B cell (primary cell): ENCODE measurements around the gene AOPEP. TPM values are rescaled to one million over a fixed set of nuclear protein-coding genes. Genes with fewer than 3 reads are reported as not detected.

Experiments
- ATAC-seq: fragments of 200-7000 bp; cut with Tn5 transposase; one replicate; pipeline ENCODE4 v1.10.0; 2021; ENCODE audit warnings: low read depth, mild to moderate bottlenecking, moderate number of reproducible peaks, moderate library complexity
- CTCF ChIA-PET: fragments of 350-600 bp; sonication (Branson Sonifier 250); formaldehyde crosslinking; loops from one replicate; lab custom pipeline; 2021; ENCODE audit warnings: antibody characterized with exemption, inconsistent platforms; lab: Charles Lee
- POLR2A ChIA-PET: fragments of 350-600 bp; sonication (Branson Sonifier 250); formaldehyde crosslinking; loops from one replicate; lab custom pipeline; 2021; ENCODE audit warnings: antibody characterized with exemption; lab: Charles Lee
- DNase-seq: peaks from one replicate; pipeline ENCODE4 v3.0.0; 2013
- H2AFZ ChIP-seq: 2 replicates; pipeline ENCODE4 v1.6.1; 2012; ENCODE audit warnings: mild to moderate bottlenecking, low read depth, low read length; ENCODE audit not compliant: insufficient read depth, poor library complexity, severe bottlenecking
- H3K27ac ChIP-seq, 2 donors: 1 replicate in 1 of 2; 2 replicates in 1 of 2; pipeline ENCODE4 v1.5.1; 2012 to 2013; ENCODE audit warnings: low read length in 2 of 2, mild to moderate bottlenecking in 2 of 2, moderate library complexity in 1 of 2
- H3K27me3 ChIP-seq, 4 experiments: fragments of 200-600 bp in 1 of 4; sonication (generic) in 1 of 4; replicated peaks in 1 of 4; 1 replicate in 2 of 4; 2 replicates in 2 of 4; pipeline versions ENCODE4 v1.6.1 to v1.7.0; 2013 to 2016; ENCODE audit warnings: low read length in 3 of 4, mild to moderate bottlenecking in 2 of 4, mixed read lengths in 1 of 4, moderate library complexity in 1 of 4; ENCODE audit not compliant: insufficient read depth in 4 of 4, control insufficient read depth in 3 of 4; ENCODE audit errors: control extremely low read depth in 1 of 4
- H3K36me3 ChIP-seq, 2 experiments: replicated peaks in 1 of 2; 1 replicate in 1 of 2; 2 replicates in 1 of 2; pipeline versions ENCODE4 v1.6.1 to v1.7.1; 2013; ENCODE audit warnings: low read length in 1 of 2; ENCODE audit not compliant: insufficient read depth in 2 of 2, control insufficient read depth in 1 of 2; ENCODE audit errors: control extremely low read depth in 1 of 2, extremely low read depth in 1 of 2
- H3K4me1 ChIP-seq, 2 donors: fragments of 200-600 bp in 1 of 2; sonication (generic) in 1 of 2; 1 replicate in 1 of 2; 2 replicates in 1 of 2; pipeline versions ENCODE4 v1.5.1 to v1.6.1; 2013 to 2017; ENCODE audit warnings: low read length in 2 of 2; ENCODE audit not compliant: control insufficient read depth in 2 of 2, insufficient read depth in 2 of 2
- H3K4me2 ChIP-seq: replicated peaks from 2 replicates; pipeline ENCODE3; 2012; ENCODE audit warnings: mild to moderate bottlenecking, low read depth, low read length; ENCODE audit not compliant: poor library complexity, severe bottlenecking
- H3K4me3 ChIP-seq, 5 experiments: fragments of 200-600 bp in 1 of 5; sonication (generic) in 1 of 5; 1 replicate in 3 of 5; 2 replicates in 2 of 5; pipeline versions ENCODE4 v1.5.1 to v1.7.0; 2011 to 2016; ENCODE audit warnings: low read length in 4 of 5, mild to moderate bottlenecking in 4 of 5, low read depth in 2 of 5, control low read depth in 1 of 5, moderate library complexity in 1 of 5; ENCODE audit not compliant: insufficient read depth in 1 of 5; ENCODE audit errors: control extremely low read depth in 1 of 5, extremely low read depth in 1 of 5
- H3K79me2 ChIP-seq: fragments of 200-600 bp; sonication (generic); one replicate; pipeline ENCODE4 v1.6.0; 2016; ENCODE audit warnings: low read length; ENCODE audit not compliant: control insufficient read depth, insufficient read depth
- H3K9ac ChIP-seq: fragments of 200-600 bp; sonication (generic); 2 replicates; pipeline ENCODE4 v1.6.1; 2017; ENCODE audit warnings: mild to moderate bottlenecking, low read length, moderate library complexity
- H3K9me3 ChIP-seq, 3 donors: one replicate each; pipeline versions ENCODE4 v1.6.1 to v1.7.1; 2013; ENCODE audit warnings: low read length in 2 of 3; ENCODE audit not compliant: control insufficient read depth in 2 of 3, insufficient read depth in 1 of 3; ENCODE audit errors: control extremely low read depth in 1 of 3
- H4K20me1 ChIP-seq: 2 replicates; pipeline ENCODE4 v1.6.0; 2012; ENCODE audit warnings: mild to moderate bottlenecking, low read length; ENCODE audit not compliant: insufficient read depth, control insufficient read depth, poor library complexity, severe bottlenecking
- H3K27ac Mint-ChIP-seq: one replicate; pipeline ENCODE4 v1.8.0; 2021; ENCODE audit warnings: mixed read lengths
- H3K27me3 Mint-ChIP-seq: one replicate; pipeline ENCODE4 v1.8.0; 2021; ENCODE audit warnings: mixed read lengths
- H3K4me1 Mint-ChIP-seq: one replicate; pipeline ENCODE4 v1.8.0; 2021; ENCODE audit warnings: mixed read lengths
- H3K4me3 Mint-ChIP-seq: one replicate; pipeline ENCODE4 v1.8.0; 2021; ENCODE audit warnings: mixed read lengths
- H3K9me3 Mint-ChIP-seq: one replicate; pipeline ENCODE4 v1.8.0; 2022; ENCODE audit warnings: mixed read lengths; ENCODE audit not compliant: insufficient read depth
- CTCF ChIP-seq: fragments of 200-600 bp; IDR thresholded peaks from one replicate; pipeline ENCODE4 v1.8.0; 2022; ENCODE audit warnings: antibody characterized with exemption, mild to moderate bottlenecking
- EZH2 ChIP-seq: IDR thresholded peaks from 2 replicates; pipeline ENCODE4 v1.6.1; 2012; ENCODE audit warnings: borderline replicate concordance, low read depth, mild to moderate bottlenecking, moderate library complexity, low read length; ENCODE audit not compliant: insufficient read depth, poor library complexity, severe bottlenecking
- WGBS: methylation state at CpG from one replicate; pipeline ENCODE4 v1.1.5; 2013; ENCODE audit warnings: missing lambda C conversion rate; ENCODE audit not compliant: insufficient coverage; 5-methylcytosine and 5-hydroxymethylcytosine counted together
- intact Hi-C: fragments of 100-400 bp; cut with micrococcal nuclease; formaldehyde crosslinking; loops from one replicate; pipeline ENCODE4 v1.10.0; 2022
- polyA plus RNA-seq: library from polyadenylated mRNA; depleted of rRNA; stranded (reverse); fragments of >200 nt; gene quantifications from 2 replicates; pipeline ENCODE4 v1.2.3, GENCODE V29; 2012
- total RNA-seq, 2 donors: library from RNA; stranded (reverse); fragments of 120-200 nt in 1 of 2; gene quantifications; 1 replicate in 1 of 2; 2 replicates in 1 of 2; pipeline versions ENCODE4 v1.2.3 to v1.2.4, GENCODE V29; 2013 to 2022

AOPEP gene
- total and polyA plus RNA-seq, 2 donors (not counting 1 experiment from before 2014, with no cell fraction given) = 5.1 to 35.8 TPM

- intact Hi-C loops = loop anchor here (2.0 kb wide), 1 partner anchor 321 kb away; the partner anchor contains the start of gene AOPEP
- WGBS = no CpG with 5 or more reads among the region's 3 CpGs
- H4K20me1 ChIP-seq = no peaks in the 10 kb centered on the region
These were observed 321.1 kb downstream of the AOPEP start for GRCh38 chr9:95047452-95048224.

More at GRCh38 chr9:95047452-95048224, 321.1 kb downstream of the AOPEP start:
- peak overlapping the region; percentile 68 for H3K9ac ChIP-seq
- no peaks in the 10 kb centered on the region for H3K9me3 ChIP-seq
- no peak overlapping the region for H3K27ac Mint-ChIP-seq
- no peaks in the 10 kb centered on the region for H3K36me3 ChIP-seq
- ChIA-PET CTCF (interaction anchor here (0.6 to 0.7 kb wide), 3 partner anchors 80 to 788 kb away, joined by 3 to 5 read pairs (median 4); partner anchors contain the start of gene ZNF169), POLR2A (interaction anchor here (1.6 kb wide), 1 partner anchor 194 kb away, joined by 3 read pairs; no protein-coding TSS in a partner anchor)
- peak overlapping the region; percentile 88 for H3K4me3 Mint-ChIP-seq
- no peak overlapping the region for H3K4me3 ChIP-seq
- H3K4me2 ChIP-seq = peak overlapping the region; percentile 86
- H3K4me1 ChIP-seq = peaks cover 9 to 13% of the 10 kb centered on the region in 2 donors
- peaks cover 12% of the 10 kb centered on the region for H3K4me1 Mint-ChIP-seq
- ATAC-seq (no peak), DNase-seq (no peak)
- no peak overlapping the region for H2AFZ ChIP-seq
- TF ChIP-seq EZH2 (no peak), CTCF (no peak)
- peaks cover 0 to 19% (median 13%) of the 10 kb centered on the region in 4 experiments for H3K27me3 ChIP-seq
- H3K27ac ChIP-seq = no peak overlapping the region
- no peaks in the 10 kb centered on the region for H3K9me3 Mint-ChIP-seq
- no peaks in the 10 kb centered on the region for H3K79me2 ChIP-seq
- H3K27me3 Mint-ChIP-seq = peaks cover 28% of the 10 kb centered on the region
